ENCODE data around the gene FBXO8.

GRCh38 chr4:174230148-174230547, 53.3 kb downstream of the FBXO8 start:
- no peak for TF ChIP-seq ZNF639 (tag by site-specific recombination; IDR thresholded peaks at IDR 0.05)
- no peak for TF ChIP-seq ZBTB21 (tag by site-specific recombination; IDR thresholded peaks at IDR 0.05)
- TF ChIP-seq TRIM28 (IDR thresholded peaks at IDR 0.05; ENCODE audit: borderline replicate concordance, low read length): no peak
- TF ChIP-seq ZNF701 (tag by site-specific recombination; IDR thresholded peaks at IDR 0.05): no peak
- no peak for TF ChIP-seq CTCF (tag by site-specific recombination; IDR thresholded peaks at IDR 0.05)
- no peak for TF ChIP-seq REST (tag by site-specific recombination; IDR thresholded peaks at IDR 0.05)
- no peak for TF ChIP-seq YY1 (tag by site-specific recombination; IDR thresholded peaks at IDR 0.05)
- TF ChIP-seq ATF2 (tag by site-specific recombination; IDR thresholded peaks at IDR 0.05; ENCODE audit: low read depth): no peak
- TF ChIP-seq GLIS1 (tag by site-specific recombination; IDR thresholded peaks at IDR 0.05): no peak
- TF ChIP-seq ZNF530 (tag by site-specific recombination; IDR thresholded peaks at IDR 0.05; ENCODE audit: low read depth): no peak
- no peak for TF ChIP-seq ZSCAN5A (tag by site-specific recombination; IDR thresholded peaks at IDR 0.05)

Data from HEK293 (cell line).